Adrenal gland (tissue), 12 donors: ENCODE measurements around the gene TRIM62. TPM values are rescaled to one million over a fixed set of nuclear protein-coding genes. Genes with fewer than 3 reads are reported as not detected.
A peak's percentile ranks its signal among the peaks of the same experiment; 100 is the strongest.

Experiments
- DNase-seq, 7 donors: peaks; one replicate each; pipeline ENCODE4 v3.0.0-alpha.2; 2019 to 2020
- H3K27ac ChIP-seq, 5 donors: fragments of 200-600 bp; sonication (generic) in 4 of 5; 1 replicate in 3 of 5; 2 replicates in 2 of 5; pipeline versions ENCODE4 v1.5.1 to v1.8.0; 2016 to 2020; ENCODE audit warnings: mild to moderate bottlenecking in 1 of 5
- H3K27me3 ChIP-seq: fragments of 200-600 bp; 2 replicates; pipeline ENCODE4 v1.8.0; 2021
- H3K36me3 ChIP-seq, 2 donors: fragments of 200-600 bp; replicated peaks in 1 of 2; 1 replicate in 1 of 2; 2 replicates in 1 of 2; pipeline versions ENCODE4 v1.5.1 to v1.8.0; 2018 to 2022
- H3K4me1 ChIP-seq, 2 donors: fragments of 200-600 bp; replicated peaks in 1 of 2; 1 replicate in 1 of 2; 2 replicates in 1 of 2; pipeline versions ENCODE4 v1.5.1 to v1.8.0; 2018 to 2021
- H3K4me3 ChIP-seq, 4 donors: fragments of 200-600 bp; sonication (generic) in 3 of 4; one replicate each; pipeline ENCODE4 v1.5.1; 2016 to 2018
- H3K9me3 ChIP-seq, 3 donors: fragments of 200-600 bp; sonication (generic) in 1 of 3; replicated peaks in 1 of 3; 1 replicate in 2 of 3; 2 replicates in 1 of 3; pipeline versions ENCODE4 v1.5.1 to v1.8.0; 2016 to 2021
- CTCF ChIP-seq, 6 experiments: fragments of 450-650 bp in 4 of 6; fragments of 200-600 bp in 2 of 6; sonication (generic) in 1 of 6; IDR thresholded peaks; 1 replicate in 5 of 6; 2 replicates in 1 of 6; pipeline versions ENCODE4 v1.5.1 to v1.8.0; 2016 to 2021; ENCODE audit warnings: antibody characterized with exemption in 6 of 6, mild to moderate bottlenecking in 2 of 6, moderate library complexity in 1 of 6
- POLR2A ChIP-seq, 2 donors: fragments of 450-650 bp; IDR thresholded peaks; one replicate each; pipeline ENCODE4 v1.6.1; 2017; ENCODE audit warnings: antibody characterized with exemption in 2 of 2, mild to moderate bottlenecking in 2 of 2, moderate library complexity in 1 of 2
- WGBS, 4 donors: extraction: QIAGEN DNeasy Blood & Tissue Kit in 2 of 4; methylation state at CpG; one replicate each; pipeline versions ENCODE4 v1.1.5 to v1.1.7; 2013 to 2017; 5-methylcytosine and 5-hydroxymethylcytosine counted together
- intact Hi-C, 2 donors: fragments of 100-400 bp; cut with DNase I; formaldehyde crosslinking; loops; one replicate each; pipeline versions ENCODE4 v1.14.1 to v1.15.0; 2022 to 2023
- polyA plus RNA-seq, 3 donors: library from polyadenylated mRNA; stranded (reverse); fragments of 200-250 nt in 2 of 3; fragments of 350-450 nt in 1 of 3; fragmentation: Illumina TruSeq in 1 of 3; extraction: RNeasy Lipid Tissue Mini Kit (QIAGEN cat#74804) in 1 of 3; gene quantifications; one replicate each; pipeline ENCODE4 v1.2.3, GENCODE V29; 2013 to 2014
- total RNA-seq, 9 donors: library from RNA; depleted of rRNA in 4 of 9; stranded (reverse); fragments of >200 nt in 4 of 9; fragments of 120-200 nt in 1 of 9; fragmentation: NEBNext Ultra II Directional in 1 of 9; extraction: Animal tissue kit (Norgen Biotek cat#: 25700) in 1 of 9; gene quantifications; one replicate each; pipeline versions ENCODE4 v1.1.0 to v1.2.4, GENCODE V29; 2013 to 2023
- donor health status: healthy with polysubstance abuse.
- donor health status: Bipolar disorder and iron deficiency.
- donor health status: DM: yes; HTN: yes; CAD: no.
- donor health status: DM: no; HTN: no; CAD: no.
- donor health status: DM: no; HTN: no; CAD: no.
- donor health status: DM: yes; HTN: yes; CAD: no.

TRIM62 gene
- total and polyA plus RNA-seq, 12 donors = 3.7 to 19.5 (median 10.0) TPM

- H3K4me1 ChIP-seq = peaks cover 11 to 13% of the 10 kb centered on the region in 2 donors
- no peak for DNase-seq
- no peaks in the 10 kb centered on the region for H3K9me3 ChIP-seq
- WGBS, 4 donors = 91 to 98% (median 96%) methylated on average over 7 to 26 of the region's 26 CpGs
- intact Hi-C loops = no loop called here
- TF ChIP-seq CTCF (IDR thresholded peaks at IDR 0.05) (no peak), POLR2A (IDR thresholded peaks at IDR 0.05) (no peak)
- H3K4me3 ChIP-seq = no peak overlapping the region
- H3K27ac ChIP-seq = no peak overlapping the region
- H3K27me3 ChIP-seq = no peaks in the 10 kb centered on the region
- H3K36me3 ChIP-seq = peaks cover 0 to 12% of the 10 kb centered on the region in 2 donors
Measured at GRCh38 chr1:33159577-33159976, 22.3 kb downstream of the TRIM62 start.

GRCh38 chr1:33158366-33158765 lies 23.5 kb downstream of the TRIM62 start:
- intact Hi-C loops = no loop called here
- Histone ChIP-seq H3K27ac (no peak overlapping the region), H3K4me3 (no peak overlapping the region), H3K27me3 (no peaks in the 10 kb centered on the region), H3K36me3 (peaks cover 0 to 12% of the 10 kb centered on the region in 2 donors), H3K4me1 (peaks cover 11 to 15% of the 10 kb centered on the region in 2 donors), H3K9me3 (no peaks in the 10 kb centered on the region)
- 92 to 100% (median 95%) methylated on average over 3 of the region's 3 CpGs for WGBS, 4 donors
- no peak for DNase-seq
- no peak for TF ChIP-seq POLR2A (IDR thresholded peaks at IDR 0.05)
- TF ChIP-seq CTCF (IDR thresholded peaks at IDR 0.05) = no peak

DNA sequence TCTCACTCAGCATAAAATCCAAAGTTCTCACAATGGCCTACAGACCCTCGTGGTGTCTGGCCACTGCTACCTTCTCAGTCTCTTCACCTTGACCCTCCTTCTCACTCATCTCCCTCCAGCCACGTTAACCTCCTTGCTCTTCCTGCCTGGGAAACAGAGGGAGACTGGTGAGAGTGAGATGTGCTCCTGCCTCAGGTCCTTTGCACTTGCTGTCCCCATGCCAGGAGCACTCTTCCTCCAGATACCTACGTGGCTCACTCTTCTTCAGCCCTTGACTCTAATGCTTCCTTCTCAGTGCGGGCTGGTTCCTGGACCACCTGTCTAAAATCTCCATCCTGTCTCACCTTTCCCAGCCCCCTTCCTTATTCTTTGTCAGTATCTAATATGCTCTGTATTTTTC lies 24.7 kb downstream of the TRIM62 start:
- Histone ChIP-seq H3K9me3 (no peaks in the 10 kb centered on the region), H3K27ac (no peak overlapping the region), H3K4me3 (no peak overlapping the region), H3K4me1 (peaks cover 11 to 20% of the 10 kb centered on the region in 2 donors), H3K27me3 (no peaks in the 10 kb centered on the region), H3K36me3 (peaks cover 0 to 12% of the 10 kb centered on the region in 2 donors)
- no peak for DNase-seq
- intact Hi-C loops = no loop called here
- WGBS, 4 donors = 82 to 92% (median 87%) methylated on average over 4 of the region's 4 CpGs
- TF ChIP-seq POLR2A (IDR thresholded peaks at IDR 0.05) (no peak), CTCF (IDR thresholded peaks at IDR 0.05) (no peak)

- Histone ChIP-seq H3K4me1 (peaks cover 11 to 20% of the 10 kb centered on the region in 2 donors), H3K27me3 (no peaks in the 10 kb centered on the region), H3K9me3 (no peaks in the 10 kb centered on the region), H3K4me3 (no peak overlapping the region), H3K36me3 (peaks cover 0 to 18% of the 10 kb centered on the region in 2 donors), H3K27ac (peak overlapping the region in 3 of 5 donors; percentile 6 to 26 (median 18))
- WGBS, 4 donors = 55 to 60% (median 59%) methylated on average over 4 of the region's 4 CpGs
- DNase-seq = peak in 6 of 7 donors; percentile 58 to 73 (median 70)
- TF ChIP-seq CTCF (IDR thresholded peaks at IDR 0.05) (no peak), POLR2A (IDR thresholded peaks at IDR 0.05) (no peak)
- intact Hi-C loops = no loop called here
Measured at GRCh38 chr1:33155877-33156538, 25.8 kb downstream of the TRIM62 start.
